PC-9 (cell line): ENCODE results near the gene PDLIM7. TPM values are rescaled to one million over a fixed set of nuclear protein-coding genes. Genes with fewer than 3 reads are reported as not detected.

ENCODE experiments used
- BruUV-seq: library from RNA; stranded (reverse); fragments of 400-500 nt; replicated peaks from 2 replicates; lab custom pipeline; 2021; lab: Mats Ljungman, UMichigan
- CTCF ChIA-PET: fragments of 300-600 bp; sonication (Branson Sonifier 250); formaldehyde crosslinking; loops from one replicate; lab custom pipeline; 2022; ENCODE audit warnings: antibody characterized with exemption; lab: Charles Lee
- POLR2A ChIA-PET: fragments of 300-600 bp; sonication (Branson Sonifier 250); formaldehyde crosslinking; loops from one replicate; lab custom pipeline; 2022; ENCODE audit warnings: antibody characterized with exemption; ENCODE audit not compliant: unreplicated experiment; lab: Charles Lee
- DNase-seq, 2 experiments: peaks; one replicate each; pipeline versions ENCODE4 v3.0.0 to v3.0.0-alpha.2; 2015 to 2022; ENCODE audit warnings: mixed read lengths in 1 of 2
- H2AFZ ChIP-seq: fragments of 200-600 bp; sonication (generic); 2 replicates; pipeline ENCODE4 v1.8.1; 2017; ENCODE audit warnings: antibody characterized with exemption
- H3F3A ChIP-seq: fragments of 200-600 bp; sonication (generic); 2 replicates; pipeline ENCODE4 v1.8.1; 2017; ENCODE audit warnings: antibody characterized with exemption, mild to moderate bottlenecking, low read depth; ENCODE audit not compliant: insufficient read depth
- H3K27ac ChIP-seq: fragments of 200-600 bp; sonication (generic); 2 replicates; pipeline ENCODE4 v1.6.1; 2016; ENCODE audit warnings: mixed run types
- H3K27me3 ChIP-seq: fragments of 200-600 bp; sonication (generic); 2 replicates; pipeline ENCODE4 v1.6.1; 2016; ENCODE audit warnings: low read depth, mixed run types; ENCODE audit not compliant: insufficient read depth
- H3K36me3 ChIP-seq: fragments of 200-600 bp; sonication (generic); 2 replicates; pipeline ENCODE4 v1.6.1; 2016; ENCODE audit warnings: low read depth, mixed run types
- H3K4me1 ChIP-seq: fragments of 200-600 bp; sonication (generic); replicated peaks from 2 replicates; pipeline ENCODE4 v1.6.1; 2016; ENCODE audit warnings: mixed run types; ENCODE audit not compliant: insufficient read depth
- H3K4me2 ChIP-seq: fragments of 200-600 bp; sonication (generic); 2 replicates; pipeline ENCODE4 v1.6.1; 2017; ENCODE audit warnings: mixed run types
- H3K4me3 ChIP-seq: fragments of 200-600 bp; sonication (generic); 2 replicates; pipeline ENCODE4 v1.6.1; 2016; ENCODE audit warnings: mixed run types
- H3K79me2 ChIP-seq: fragments of 200-600 bp; sonication (generic); 2 replicates; pipeline ENCODE4 v1.6.1; 2017; ENCODE audit warnings: low read depth, mixed run types
- H3K9me2 ChIP-seq: fragments of 200-600 bp; sonication (generic); 2 replicates; pipeline ENCODE4 v1.8.1; 2017; ENCODE audit warnings: mild to moderate bottlenecking; ENCODE audit not compliant: insufficient read depth
- H3K9me3 ChIP-seq: fragments of 200-600 bp; sonication (generic); 2 replicates; pipeline ENCODE4 v1.8.1; 2016; ENCODE audit warnings: low read depth; ENCODE audit not compliant: insufficient read depth
- H4K20me1 ChIP-seq: fragments of 200-600 bp; sonication (generic); 2 replicates; pipeline ENCODE4 v1.8.1; 2017; ENCODE audit not compliant: insufficient read depth
- EZH2 ChIP-seq: fragments of 200-600 bp; sonication (generic); IDR thresholded peaks from 2 replicates; pipeline ENCODE4 v1.8.0; 2017; ENCODE audit warnings: antibody characterized with exemption, low read depth
- intact Hi-C: fragments of 100-400 bp; cut with micrococcal nuclease; formaldehyde crosslinking; loops from one replicate; pipeline ENCODE4 v1.10.0; 2022; ENCODE audit not compliant: unreplicated experiment
- total RNA-seq: library from RNA; stranded (reverse); gene quantifications from 2 replicates; pipeline ENCODE4 v1.2.3, GENCODE V29; 2021
- TF ChIP-seq, protein P1 (sequence below): fragments of 200-600 bp; sonication (generic); conservative IDR thresholded peaks from 2 replicates; pipeline ENCODE4 v1.6.1; 2017; ENCODE audit warnings: mixed run types, antibody characterized with exemption, mild to moderate bottlenecking, moderate library complexity

The PDLIM7 gene
- total RNA-seq, 1 experiment from 2014 or later, result 167 TPM

DNA sequence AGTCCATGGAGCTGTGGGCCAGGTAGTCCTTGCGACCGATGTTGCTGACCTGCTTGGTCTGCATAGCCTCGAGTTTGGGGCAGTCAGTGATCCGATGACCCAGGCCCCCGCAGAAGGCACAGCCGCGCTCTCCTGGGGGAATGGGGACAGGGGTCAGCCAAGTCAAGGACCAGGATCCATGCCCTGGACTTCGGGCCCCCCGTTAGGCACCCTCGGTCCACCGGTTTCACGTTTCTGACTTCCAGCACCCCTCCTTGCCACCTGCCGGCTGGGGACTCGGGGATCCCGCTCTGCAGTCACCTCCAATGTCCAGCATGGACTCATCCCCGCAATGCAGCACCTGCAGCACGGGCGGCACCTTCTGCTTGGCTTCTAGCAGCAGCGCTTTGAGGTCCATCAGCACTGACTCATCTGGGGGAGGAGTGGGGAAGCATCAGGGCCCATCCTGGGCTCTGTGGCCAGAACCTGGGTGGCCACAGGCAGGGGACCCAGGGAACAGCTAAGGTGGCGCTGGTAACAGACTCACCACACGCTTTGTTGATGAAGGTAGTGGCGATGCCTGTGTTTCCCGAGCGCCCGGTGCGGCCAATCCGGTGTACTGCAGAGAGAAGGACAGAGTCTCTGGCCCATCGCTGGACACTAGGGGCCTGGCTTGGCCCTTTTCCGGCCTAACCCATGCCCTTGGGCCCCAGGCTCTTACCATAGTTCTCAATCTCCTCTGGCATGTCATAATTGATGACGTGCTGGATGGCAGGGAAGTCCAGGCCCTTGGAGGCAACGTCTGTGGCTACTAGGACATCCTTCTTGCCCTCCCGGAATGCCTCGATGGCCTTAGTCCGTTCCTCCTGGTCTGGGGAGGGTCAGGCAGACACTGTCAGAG, 14.6 kb upstream of the PDLIM7 start:
- ChIA-PET CTCF (no interaction called here), POLR2A (no interaction called here)
- TF ChIP-seq, protein P1, sequence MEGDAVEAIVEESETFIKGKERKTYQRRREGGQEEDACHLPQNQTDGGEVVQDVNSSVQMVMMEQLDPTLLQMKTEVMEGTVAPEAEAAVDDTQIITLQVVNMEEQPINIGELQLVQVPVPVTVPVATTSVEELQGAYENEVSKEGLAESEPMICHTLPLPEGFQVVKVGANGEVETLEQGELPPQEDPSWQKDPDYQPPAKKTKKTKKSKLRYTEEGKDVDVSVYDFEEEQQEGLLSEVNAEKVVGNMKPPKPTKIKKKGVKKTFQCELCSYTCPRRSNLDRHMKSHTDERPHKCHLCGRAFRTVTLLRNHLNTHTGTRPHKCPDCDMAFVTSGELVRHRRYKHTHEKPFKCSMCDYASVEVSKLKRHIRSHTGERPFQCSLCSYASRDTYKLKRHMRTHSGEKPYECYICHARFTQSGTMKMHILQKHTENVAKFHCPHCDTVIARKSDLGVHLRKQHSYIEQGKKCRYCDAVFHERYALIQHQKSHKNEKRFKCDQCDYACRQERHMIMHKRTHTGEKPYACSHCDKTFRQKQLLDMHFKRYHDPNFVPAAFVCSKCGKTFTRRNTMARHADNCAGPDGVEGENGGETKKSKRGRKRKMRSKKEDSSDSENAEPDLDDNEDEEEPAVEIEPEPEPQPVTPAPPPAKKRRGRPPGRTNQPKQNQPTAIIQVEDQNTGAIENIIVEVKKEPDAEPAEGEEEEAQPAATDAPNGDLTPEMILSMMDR, result no peak
- no peak for TF ChIP-seq EZH2
- Histone ChIP-seq H2AFZ (no peak overlapping the region), H3K27ac (no peak overlapping the region), H3K36me3 (peaks cover 5% of the 10 kb centered on the region; the same call in 1 of the 2 replicates), H3F3A (no peaks in the 10 kb centered on the region), H3K4me1 (peaks cover 10% of the 10 kb centered on the region), H3K4me2 (no peak overlapping the region), H3K4me3 (no peak overlapping the region), H3K9me2 (no peaks in the 10 kb centered on the region), H3K79me2 (peaks cover 17% of the 10 kb centered on the region), H4K20me1 (no peaks in the 10 kb centered on the region), H3K9me3 (no peaks in the 10 kb centered on the region), H3K27me3 (no peaks in the 10 kb centered on the region)
- intact Hi-C loops, result no loop called here
- BruUV-seq, result no TSS peak
- no peak for DNase-seq

DNA sequence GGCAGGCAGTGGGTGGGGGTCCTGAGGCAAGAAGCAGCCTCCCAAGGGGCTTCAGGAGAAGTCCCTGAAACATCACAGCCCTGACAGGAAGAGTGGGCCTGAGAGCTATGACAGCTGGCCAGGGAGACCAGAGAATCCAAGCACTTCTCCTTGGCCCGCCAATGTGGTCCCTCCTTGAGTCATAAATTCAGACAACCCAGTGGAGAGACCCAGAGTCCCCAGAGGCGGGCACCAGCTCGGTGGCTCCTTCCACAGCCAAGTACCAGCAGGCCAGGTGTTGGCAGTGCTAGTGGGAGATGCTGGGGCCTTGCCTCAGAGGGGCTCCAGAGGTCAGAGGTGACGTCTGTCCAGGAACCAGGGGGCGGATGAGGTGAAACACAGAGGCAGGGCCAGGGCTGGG, 13.8 kb upstream of the PDLIM7 start:
- Histone ChIP-seq H2AFZ (no peak overlapping the region), H3K79me2 (peaks cover 12% of the 10 kb centered on the region), H3K9me3 (no peaks in the 10 kb centered on the region), H3K36me3 (peaks cover 5% of the 10 kb centered on the region; the same call in 1 of the 2 replicates), H3K27ac (no peak overlapping the region), H3F3A (no peaks in the 10 kb centered on the region), H3K4me2 (no peak overlapping the region), H3K9me2 (no peaks in the 10 kb centered on the region), H3K4me3 (no peak overlapping the region), H4K20me1 (no peaks in the 10 kb centered on the region), H3K4me1 (peaks cover 10% of the 10 kb centered on the region), H3K27me3 (no peaks in the 10 kb centered on the region)
- intact Hi-C loops, result no loop called here
- CTCF ChIA-PET, result no interaction called here
- POLR2A ChIA-PET, result no interaction called here
- no peak for TF ChIP-seq EZH2
- TF ChIP-seq, protein P1, result no peak
- no peak for DNase-seq
- no TSS peak for BruUV-seq

DNA sequence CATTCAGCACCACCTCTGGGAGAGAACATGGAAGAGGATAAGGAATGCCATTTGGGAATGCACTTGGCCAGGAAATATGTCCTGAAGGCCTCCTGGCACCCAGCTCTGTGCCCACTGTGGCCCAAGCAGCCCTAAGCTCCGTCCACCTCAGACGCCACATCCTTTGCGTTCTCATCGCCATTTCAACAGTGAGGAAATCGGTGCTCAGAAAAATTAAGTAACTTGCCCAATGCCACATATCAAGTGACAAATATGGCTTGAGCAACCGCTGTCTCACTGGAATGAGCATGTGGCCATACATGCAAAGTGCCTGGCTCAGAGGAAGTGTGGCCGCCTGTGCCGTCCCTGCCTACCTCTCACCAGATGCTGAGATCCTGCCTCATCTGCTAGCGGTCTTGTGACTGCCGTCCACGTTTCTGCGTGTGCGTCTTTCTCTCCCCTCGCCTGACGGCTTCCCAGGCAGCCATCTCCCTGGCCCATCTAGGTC, 13.2 kb upstream of the PDLIM7 start:
- Histone ChIP-seq H2AFZ (no peak overlapping the region), H3K27ac (no peak overlapping the region), H3F3A (no peaks in the 10 kb centered on the region), H4K20me1 (no peaks in the 10 kb centered on the region), H3K36me3 (peaks cover 3% of the 10 kb centered on the region; the same call in 1 of the 2 replicates), H3K9me3 (no peaks in the 10 kb centered on the region), H3K4me1 (peaks cover 5% of the 10 kb centered on the region), H3K9me2 (no peaks in the 10 kb centered on the region), H3K27me3 (no peaks in the 10 kb centered on the region), H3K4me3 (no peak overlapping the region), H3K79me2 (peaks cover 6% of the 10 kb centered on the region), H3K4me2 (no peak overlapping the region)
- TF ChIP-seq, protein P1, result no peak
- no peak for TF ChIP-seq EZH2
- intact Hi-C loops, result no loop called here
- POLR2A ChIA-PET, result no interaction called here
- no TSS peak for BruUV-seq
- CTCF ChIA-PET, result no interaction called here
- DNase-seq, result no peak
